GM19452 (cell line): ENCODE results near the gene CCDC91.

ENCODE experiments used
- ATAC-seq: cut with Tn5 transposase; IDR thresholded peaks from one replicate; pipeline ENCODE4 v1.9.1; 2021; ENCODE audit not compliant: unreplicated experiment

The CCDC91 gene

DNA sequence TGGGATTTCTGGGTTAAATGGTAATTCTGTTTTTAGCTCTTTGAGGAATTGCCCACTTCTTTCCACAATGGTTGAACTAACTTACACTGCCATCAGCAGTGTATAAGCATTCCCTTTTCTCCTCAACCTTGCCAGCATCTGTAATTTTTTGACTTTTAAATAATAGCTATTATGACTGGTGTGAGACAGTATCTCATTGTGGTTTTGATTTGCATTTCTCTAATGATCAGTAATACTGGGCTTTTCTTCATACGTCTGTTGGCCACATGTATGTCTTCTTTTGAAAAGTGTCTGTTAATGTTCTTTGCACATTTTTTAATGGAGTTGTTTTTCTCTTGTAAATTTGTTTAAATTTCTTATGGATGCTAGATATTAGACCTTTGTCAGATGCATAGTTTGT, 323.7 kb downstream of the CCDC91 start:
- ATAC-seq, result no peak

DNA sequence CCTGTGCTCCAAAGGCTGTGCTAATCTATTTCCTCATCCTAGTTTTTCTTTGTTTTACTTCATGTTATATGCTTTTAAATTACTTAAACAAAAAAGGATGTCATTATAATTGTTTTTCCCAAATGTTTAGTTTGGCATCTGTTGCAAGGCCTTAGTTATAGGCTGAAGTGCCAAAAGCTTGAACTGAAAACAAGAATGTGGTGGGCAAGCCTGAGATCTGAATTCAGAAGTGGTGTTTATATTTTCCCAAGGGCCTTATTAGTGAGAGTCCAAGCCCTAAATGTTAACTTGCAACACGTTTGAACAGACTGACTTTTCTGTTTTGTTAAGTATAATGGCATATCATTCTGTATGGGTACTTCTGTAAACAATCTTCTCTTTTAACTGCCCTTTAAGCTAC, 326.8 kb downstream of the CCDC91 start:
- no peak for ATAC-seq

DNA sequence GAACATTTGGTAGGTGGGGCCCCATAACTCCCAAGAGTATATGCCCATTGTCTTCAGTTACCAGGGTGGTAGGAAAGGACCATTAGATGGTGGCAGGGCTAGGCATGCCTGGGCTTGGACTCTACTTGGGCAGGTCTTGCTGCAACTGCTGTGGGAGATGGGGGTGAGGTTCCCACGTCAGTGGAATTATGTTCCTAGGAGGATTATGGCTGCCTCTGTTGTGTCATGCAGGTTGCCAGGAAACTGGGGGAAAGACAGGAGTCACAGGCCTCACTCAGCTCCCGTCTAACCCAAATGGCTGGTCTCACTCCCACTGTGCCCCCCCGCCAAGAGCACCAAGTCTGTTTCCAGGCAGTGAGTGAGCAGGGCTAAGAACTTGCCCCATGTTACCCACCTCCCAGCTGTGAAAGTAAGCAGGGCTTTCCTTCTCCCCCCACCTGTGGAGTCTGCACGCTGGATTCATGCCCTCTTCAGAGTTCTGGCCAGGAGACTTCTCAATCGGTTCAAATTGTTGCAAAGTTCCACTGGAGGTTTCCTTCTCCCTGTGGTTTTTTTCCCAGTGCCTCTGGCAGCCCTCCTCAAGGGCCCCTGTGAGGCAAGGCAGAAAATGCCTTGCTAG, 337.5 kb downstream of the CCDC91 start:
- no peak for ATAC-seq

DNA sequence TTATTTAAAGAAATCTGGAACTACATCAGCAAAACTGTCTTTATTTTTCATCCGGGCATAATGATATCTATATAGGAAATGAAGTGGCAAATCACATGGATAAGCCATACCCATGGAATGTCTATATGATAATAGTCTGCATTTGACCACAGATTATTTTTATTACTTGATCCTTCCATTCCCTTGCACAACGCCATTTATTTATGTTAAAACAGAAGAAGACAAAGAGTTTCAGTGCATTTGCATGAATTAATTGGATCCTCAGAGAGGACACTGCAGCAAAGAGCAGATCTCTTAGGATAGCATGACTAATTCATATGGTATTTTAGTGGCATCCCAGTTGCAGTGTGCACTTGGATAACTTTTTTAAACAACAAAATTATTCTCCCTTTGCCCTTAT, 345.0 kb downstream of the CCDC91 start:
- no peak for ATAC-seq

DNA sequence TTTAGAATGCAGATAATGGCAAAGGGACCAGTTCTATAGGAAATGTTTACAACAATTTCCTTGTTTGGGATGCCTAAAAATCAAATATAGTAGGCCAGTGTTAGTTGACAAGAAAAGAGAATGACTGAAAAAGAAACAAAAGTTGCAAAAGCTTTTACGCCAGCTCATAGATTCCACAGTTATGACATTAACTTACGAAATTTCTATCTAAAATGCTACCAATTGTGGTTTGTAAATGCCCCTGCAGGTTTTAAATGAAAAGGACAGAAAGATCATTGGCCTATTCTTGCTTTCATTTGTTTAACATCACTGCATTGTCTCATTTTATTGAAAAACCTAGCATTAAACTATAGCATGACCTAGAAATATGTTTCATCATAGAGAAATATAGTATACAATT, 345.8 kb downstream of the CCDC91 start:
- ATAC-seq, result no peak

DNA sequence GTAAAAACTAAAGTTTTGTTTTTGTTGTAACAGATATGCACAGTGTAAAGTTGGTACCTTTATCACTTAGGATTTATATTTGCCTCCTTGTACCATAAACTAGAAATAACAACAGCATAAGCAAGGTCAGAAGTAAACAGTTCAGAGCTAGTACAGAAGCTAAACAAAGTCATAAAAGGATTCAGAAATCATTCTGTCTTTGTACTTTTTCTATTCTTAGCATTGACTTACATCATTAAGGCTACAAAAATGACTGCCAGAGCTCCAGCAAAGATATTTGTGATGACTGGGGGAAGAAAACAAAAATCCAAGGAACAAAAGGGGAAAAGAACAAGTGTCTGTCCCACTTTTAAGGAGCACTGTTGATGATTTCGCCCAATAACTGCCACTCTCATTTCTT, 347.2 kb downstream of the CCDC91 start:
- ATAC-seq, result no peak

DNA sequence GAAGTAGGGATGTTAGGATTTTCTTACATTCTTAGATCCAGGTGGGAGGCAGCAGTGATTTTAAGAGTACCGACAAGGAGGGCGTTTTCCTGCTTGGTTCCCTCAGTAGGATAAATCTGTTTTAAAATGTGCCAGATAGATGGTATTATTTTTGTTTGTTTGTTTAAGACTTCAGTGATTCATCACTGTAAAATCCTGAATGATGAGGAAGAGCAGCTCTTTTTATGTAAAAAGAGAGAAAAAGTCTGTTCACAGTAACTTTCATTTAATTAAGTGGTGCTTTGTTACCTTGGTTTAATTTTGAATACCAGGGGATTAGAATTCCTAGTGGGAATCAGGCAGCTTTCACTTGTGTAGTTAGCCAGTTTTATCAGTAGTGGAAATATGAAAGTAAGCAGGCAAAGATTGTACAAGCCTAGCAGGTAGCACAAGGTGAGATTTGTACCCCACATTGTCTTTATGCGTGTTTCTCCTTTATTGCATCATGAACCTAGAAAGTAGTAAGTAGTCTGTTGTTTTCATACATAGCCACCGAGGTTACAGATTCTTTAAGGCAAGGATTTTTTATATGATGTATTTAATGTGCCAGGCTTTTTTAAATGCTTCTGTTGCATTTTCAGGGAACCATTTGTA, 349.6 kb downstream of the CCDC91 start:
- no peak for ATAC-seq

DNA sequence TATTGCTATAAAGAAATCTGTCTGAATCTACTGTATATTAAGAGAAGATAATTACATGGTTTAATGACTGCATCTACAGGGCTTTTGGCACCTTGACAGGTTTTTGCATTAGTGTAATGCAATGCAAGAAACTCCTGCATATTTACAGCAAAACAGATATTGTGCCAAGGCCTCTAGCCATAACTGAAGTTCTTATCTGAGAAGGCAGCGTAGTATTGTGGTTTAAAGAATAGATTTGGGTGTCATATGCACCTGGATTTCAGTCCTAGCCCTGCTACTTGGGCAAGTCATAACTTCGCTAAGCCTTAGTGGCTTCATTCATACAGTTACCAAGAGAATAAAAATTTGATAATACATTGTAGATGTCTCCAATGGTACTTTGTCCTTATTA, 350.1 kb downstream of the CCDC91 start:
- ATAC-seq, result no peak

DNA sequence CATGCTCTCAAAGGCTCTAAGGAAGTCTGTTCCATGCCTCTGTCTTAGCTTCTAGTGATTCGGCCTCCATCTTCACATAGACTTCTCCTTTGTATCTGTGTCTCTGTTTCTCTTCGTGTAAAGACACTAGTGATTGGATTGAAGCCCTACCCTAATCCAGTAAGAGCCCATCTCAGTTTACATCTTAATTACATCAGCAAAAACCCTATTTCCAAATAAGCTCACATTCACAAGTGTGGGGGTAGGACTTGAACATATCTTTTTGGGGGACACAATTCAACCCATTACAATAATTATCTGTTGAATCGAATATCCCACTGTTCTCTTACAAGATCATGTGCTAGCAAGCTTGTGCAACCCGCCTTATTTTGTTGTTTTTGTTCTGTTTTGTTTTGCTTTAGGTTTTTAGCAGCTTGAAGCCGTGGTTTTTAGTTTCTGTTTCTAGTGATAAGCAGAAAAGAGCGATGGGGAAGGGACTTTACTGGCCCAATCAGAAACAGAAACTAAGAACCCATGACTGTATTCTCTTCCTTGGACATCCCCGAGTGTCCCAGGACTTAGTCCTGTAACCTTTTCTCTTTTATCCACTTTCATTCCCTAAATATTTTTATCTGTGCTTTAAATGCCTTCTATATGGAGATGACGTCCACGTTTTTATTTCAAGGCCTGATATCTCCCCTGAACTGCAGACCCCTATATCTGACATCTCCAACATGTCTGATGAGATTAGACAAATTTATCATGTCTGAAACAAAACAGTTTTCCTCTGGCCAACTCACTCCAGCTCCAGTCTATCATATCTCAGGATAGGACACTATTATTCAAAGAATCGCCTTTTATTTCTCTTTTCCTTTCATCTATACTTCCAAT, 353.0 kb downstream of the CCDC91 start:
- peak; percentile 65 for ATAC-seq

DNA sequence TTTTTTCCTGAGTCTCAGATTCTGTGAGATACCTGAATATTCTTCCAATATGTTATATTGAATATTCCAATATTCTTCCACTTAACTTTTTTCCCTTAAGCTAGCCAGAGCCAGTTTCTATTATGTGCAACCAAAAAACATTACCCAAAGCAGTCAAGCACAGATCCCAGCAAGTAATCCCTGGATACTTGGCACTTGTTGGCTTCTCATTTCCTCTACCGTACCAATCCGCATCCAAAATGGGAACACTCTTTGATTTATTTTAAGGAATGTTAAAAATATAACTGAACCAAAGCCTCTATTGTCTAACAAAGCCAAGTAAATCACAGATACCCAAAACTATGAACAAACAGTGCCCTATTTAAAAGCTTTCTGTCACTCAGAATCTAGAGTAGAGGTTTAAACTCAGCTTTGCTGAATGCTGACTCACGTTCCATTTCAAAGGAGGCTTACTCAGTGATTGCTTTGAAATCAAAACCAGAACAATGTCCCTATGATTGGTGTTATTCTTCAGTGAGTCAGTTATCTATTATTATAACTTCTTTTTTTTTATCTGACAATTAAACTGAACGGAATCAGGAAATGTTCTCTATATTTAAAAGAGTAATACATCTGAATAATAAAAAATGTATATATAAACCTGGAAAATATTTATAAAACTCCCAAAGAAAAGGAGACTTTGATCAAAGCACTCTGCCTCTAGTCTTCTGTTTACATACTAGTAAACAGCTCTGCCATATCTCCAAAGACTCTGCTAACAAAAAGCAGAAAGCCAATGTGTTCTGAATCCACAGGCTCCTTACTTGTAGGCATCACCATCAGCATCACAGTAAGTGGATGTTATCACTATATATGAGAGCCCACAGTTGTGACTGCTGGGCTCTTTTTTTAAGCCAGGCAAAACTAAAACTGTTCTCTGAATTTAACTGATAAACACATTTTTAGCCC, 360.8 kb downstream of the CCDC91 start:
- no peak for ATAC-seq

DNA sequence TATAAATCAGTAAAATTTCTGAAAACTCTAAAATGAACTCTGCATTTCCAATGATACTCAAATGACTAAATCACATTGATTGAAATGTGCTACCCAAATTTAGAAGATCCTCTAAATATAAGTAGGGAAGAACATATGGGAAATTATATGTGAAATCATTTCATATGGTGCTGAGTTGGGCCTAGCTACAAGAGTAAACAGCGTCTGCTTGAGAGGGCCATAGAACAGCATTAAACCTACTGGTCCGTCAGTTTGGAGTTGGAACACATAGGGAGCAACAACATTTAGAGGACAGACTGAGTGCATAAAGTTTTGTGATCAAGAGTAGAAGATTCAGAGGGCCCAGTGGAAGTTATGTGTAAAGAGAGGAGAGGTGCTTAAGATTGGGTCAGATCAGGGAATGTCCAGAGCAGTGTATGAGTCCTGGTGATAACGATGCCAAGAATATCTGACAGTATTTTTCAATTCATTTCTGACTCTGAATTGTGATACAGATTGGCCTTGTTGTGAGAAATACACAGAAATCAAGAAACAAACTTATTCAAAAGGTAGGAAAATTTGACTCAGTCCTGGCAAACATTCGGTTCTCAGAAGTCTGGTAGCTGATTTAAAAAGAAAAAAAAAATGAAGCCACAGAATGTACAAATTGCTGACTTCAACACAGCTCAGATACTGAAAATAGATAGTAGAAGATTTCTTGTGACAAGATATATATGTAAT, 362.2 kb downstream of the CCDC91 start:
- no peak for ATAC-seq

DNA sequence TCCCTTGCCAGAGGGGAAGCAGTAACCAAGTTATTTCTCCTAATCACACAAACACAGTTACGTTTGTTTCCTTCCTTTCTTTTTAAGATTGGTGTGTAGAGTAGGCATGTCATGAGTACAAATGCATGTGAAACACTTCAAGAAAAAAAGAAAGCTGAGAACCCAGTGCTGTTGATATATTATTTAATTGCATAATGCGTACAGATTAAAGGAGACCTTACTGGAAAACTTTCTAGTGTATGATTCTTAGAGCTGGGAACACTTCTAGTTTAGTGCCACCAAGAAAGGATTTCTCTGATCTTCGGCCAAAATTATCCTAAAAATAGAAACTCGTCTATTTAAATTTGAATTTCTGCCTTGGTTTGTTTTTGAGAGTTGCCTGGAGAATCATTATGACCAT, 365.5 kb downstream of the CCDC91 start:
- ATAC-seq, result no peak

DNA sequence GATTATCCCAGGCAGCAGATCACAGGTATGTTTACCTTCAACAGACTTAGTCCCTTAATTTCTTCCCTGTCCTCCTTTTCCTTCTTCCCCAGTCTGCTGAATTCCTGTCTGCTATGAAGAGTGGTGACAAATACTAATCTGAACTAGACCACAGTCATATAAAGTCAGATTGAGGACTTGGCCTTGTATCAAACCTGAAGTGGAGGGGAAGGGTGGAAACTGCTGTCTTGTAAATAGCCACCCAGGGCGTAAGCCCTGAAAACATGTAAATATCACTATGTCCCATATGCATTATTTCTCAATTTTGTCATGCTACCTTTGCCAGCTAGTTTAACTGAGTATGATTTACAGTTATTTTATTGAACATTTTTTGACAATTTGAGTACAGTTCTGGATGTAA, 368.0 kb downstream of the CCDC91 start:
- no peak for ATAC-seq

DNA sequence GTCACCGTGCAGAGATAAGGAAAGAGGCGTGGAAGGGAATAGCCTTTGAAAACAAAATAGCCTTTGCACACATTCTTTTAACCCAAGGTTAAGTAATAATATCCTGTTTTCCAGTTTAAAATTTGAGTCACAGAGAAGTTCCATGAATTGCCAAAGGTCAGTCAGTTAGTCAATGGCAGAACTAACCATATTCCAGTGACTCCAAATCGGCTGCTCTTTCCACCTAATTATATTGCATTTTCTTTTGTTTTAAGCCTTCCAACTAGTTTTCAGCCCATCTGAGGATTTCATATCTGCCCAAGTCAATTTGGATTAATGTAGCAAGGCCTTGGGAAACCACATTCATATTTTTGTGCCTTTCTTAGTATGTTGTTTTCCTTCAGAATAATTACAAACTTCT, 373.0 kb downstream of the CCDC91 start:
- no peak for ATAC-seq

DNA sequence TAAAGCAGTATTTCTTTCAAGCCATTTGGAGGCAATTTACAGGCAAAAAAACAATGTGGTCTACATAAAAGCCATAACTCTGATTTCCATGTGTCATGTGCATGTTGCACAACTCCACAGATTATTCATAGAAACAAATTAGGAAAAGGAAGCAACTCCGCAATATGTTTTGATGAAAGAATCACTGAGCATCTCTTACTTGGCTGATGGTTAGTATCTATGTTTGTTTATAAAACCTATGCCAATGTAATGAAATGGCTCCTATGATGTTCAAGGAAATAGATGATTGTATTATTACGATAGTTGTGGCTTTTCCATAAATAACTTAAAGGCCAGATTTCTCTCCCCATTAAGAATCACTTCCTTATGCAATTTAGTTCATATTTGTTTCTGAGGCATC, 373.7 kb downstream of the CCDC91 start:
- no peak for ATAC-seq

DNA sequence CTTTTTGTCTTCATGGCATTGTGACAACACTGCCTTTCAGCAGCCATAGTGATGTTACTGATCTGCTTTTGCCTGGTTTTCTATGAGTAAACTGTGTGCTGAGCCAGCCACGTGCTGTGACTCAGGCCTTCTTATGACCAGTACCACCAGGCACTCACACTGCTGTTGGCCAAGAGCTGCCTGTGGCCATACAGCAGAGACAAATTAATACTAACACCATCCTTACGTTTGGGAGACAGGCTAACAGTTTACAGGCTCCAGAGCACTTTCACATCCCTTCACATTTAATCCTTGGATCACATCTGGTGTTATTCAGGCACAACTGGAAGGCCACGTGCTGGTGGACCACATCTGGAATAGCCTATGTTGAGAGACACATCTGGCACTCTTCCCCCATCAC, 377.9 kb downstream of the CCDC91 start:
- ATAC-seq, result no peak

DNA sequence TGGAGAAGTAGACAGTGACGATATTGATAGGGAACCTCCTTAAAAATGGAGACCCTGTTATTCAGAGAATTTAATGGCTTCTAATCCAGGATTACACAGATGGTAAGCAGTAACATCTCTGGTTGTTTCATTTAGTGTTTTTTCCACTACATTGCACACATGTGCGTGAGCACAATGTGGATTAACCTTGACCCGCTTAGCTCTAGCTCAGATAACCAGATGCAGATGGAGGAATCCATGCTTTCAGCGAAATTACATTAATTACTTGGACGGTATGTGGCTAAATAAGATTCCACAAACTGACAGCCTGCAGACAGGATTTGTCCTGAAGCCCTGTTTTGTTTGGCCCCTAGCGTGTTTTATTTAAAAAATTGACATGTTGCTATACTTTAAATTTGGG, 378.4 kb downstream of the CCDC91 start:
- ATAC-seq, result no peak

DNA sequence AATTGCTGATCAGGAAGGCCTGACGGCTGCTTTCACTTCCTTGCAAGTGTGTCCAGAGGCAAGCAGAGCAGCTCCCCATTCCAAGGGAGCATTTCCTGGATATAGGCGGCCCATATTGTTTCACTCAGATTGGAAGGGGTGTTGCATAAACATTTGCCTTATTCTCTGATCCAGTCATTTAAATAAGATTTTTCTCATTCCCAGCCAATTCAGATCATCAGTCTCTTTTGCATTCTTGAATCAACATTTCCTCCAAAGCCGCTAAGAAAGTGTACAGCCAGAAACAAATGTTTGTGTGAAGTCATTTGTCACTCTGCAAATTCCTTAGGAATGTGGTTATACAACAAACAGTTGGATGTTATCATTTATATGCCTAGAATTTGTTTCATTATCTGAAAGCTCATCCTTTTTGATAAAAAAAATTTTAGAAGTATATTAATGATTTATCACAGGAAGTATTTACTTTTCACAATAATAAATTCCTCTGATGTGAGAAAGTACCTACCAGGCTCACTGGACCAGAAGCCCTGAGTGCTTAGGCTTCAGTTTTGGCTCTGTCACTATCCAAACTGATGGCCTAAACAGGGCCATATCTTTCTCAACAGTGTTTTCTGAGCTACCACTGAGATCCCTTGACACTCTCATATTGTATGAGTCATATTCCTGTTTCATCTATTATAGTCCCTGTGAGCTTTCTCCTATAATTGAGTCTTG, 379.6 kb downstream of the CCDC91 start:
- no peak for ATAC-seq

DNA sequence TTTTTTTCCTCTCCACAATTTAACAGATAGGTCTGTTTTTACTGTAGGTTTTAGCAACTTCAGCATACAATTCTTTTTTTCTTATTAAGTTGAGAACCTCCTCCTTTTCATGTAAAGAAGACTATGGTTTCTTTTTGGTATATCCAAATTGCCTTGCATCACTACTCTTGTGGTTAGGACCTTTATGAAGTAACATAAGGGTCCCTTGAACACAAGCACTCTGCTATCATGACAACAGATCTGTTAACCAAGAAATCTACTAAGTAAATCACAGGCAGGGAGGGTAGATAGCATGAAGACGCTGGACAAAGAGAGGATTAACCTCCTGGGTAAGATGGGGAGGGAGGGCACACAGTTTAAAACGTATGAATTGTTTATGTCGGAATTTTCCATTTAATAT, 380.6 kb downstream of the CCDC91 start:
- no peak for ATAC-seq
